ENCODE results near the gene LRFN4.

LRFN4 gene

GRCh38 chr11:66910016-66910415 is 53.2 kb downstream of the LRFN4 start:
- no peak overlapping the region for H3K4me3 ChIP-seq (ENCODE audit: low read depth in 1 of 2, low read length in 1 of 2)
- no peaks in the 10 kb centered on the region for H3K9me3 ChIP-seq
- H3K36me3 ChIP-seq = no peaks in the 10 kb centered on the region
- H3K4me1 ChIP-seq (ENCODE audit: control insufficient read depth in 1 of 2, insufficient read depth in 1 of 2, low read depth in 1 of 2, low read length in 1 of 2) = no peaks in the 10 kb centered on the region
- no peak overlapping the region for H3K27ac ChIP-seq
- no peak for TF ChIP-seq CTCF (IDR thresholded peaks at IDR 0.05)
- no peaks in the 10 kb centered on the region for H3K27me3 ChIP-seq
